Measurements from ENCODE around the gene ARMC3.
"Not testable (repeated sequence)": the region's sequence is repeated elsewhere in the genome, so short reads cannot be mapped to it uniquely, and the experiment has no call there.

Gene ARMC3

GRCh38 chr10:23040002-23040401 lies 112.1 kb downstream of the ARMC3 start:
- no peak for DNase-seq (ENCODE audit: low read depth in 4 of 4, low spot score in 1 of 4)

DNA sequence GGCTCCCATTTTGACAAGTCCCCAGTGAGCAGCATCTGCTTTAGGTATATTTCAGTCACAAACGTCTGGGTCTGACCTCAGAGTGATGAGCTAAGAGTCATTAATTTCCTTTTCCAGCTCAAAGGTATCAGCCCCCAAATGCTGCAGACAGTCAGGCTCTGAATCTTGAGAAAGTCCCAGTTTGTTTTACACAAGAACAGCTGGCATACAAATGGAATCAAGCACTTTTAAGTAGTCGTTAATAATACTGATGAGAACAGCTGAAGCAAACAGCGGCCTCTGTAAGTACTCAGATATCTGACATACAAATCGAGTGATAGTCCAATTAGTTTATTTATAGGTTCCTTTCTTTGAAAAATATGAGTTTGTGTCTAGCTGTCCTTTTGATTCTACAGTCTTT lies 118.2 kb downstream of the ARMC3 start:
- no peak for DNase-seq (ENCODE audit: low read depth in 4 of 4, low spot score in 1 of 4)

GRCh38 chr10:23047201-23048050 lies 119.6 kb downstream of the ARMC3 start:
- DNase-seq (ENCODE audit: low read depth in 4 of 4, low spot score in 1 of 4) = no peak

DNA sequence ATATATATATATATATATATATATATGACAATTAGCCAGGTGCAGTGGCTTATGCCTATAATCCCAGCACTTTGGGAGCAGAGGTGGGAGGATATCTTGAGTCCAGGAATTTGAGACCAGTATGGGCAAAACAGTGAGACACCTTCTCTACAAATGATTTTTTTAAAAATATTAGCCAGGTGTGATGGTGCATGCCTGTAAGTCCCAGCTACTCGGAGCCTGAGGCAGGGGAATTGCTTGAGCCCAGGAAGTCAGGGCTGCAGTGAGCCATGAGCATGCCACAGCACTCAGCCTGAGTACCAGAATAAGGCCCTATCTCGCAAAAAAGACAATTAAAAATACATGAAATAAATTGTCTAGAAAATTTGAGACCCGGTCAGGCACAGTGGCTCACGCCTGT lies 120.3 kb downstream of the ARMC3 start:
- no peak for DNase-seq (ENCODE audit: low read depth in 4 of 4, low spot score in 1 of 4)

- DNase-seq (ENCODE audit: low read depth in 4 of 4, low spot score in 1 of 4) = no peak
Observed at GRCh38 chr10:23051278-23051677, 123.4 kb downstream of the ARMC3 start.

- DNase-seq (ENCODE audit: low read depth in 4 of 4, low spot score in 1 of 4) = no peak
Observed at GRCh38 chr10:23051855-23052331, 124.0 kb downstream of the ARMC3 start.

GRCh38 chr10:23053036-23053435 lies 125.2 kb downstream of the ARMC3 start:
- no peak for DNase-seq (ENCODE audit: low read depth in 4 of 4, low spot score in 1 of 4)

DNA sequence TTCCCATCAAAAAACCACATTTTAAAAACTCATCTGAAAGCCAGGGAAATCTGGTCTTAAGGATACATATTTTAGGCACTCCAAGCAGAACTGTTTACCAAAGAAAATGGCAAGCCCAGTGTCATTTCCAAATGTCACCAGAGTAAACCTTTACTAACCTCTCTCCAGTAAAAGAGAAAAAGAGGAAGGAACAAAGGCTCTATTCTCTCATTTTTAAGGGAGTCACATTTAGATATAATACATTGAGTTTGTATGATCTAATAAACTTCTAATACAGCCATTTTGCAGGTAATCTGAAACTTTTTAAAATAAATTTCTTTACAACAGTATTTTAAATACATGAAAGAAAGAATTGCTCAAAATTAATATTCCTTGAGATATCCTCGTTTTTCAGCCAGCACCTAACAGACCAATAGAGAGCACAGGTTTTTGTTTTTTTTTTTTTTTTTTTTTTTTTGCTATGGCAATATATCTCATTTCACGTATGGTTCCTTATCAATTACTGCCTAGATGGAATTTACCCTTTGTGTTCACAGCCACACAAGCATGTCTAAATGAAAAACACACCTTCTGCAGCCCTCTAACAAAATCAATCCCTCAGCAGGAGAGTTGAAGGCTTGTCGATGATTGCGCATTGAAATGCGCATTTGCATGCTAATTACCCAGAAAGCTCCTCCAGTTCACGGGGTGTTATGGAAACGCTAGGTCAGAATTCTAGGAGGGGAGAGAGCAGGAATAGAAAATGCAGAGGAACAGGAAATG lies 127.8 kb downstream of the ARMC3 start:
- no peak for DNase-seq (ENCODE audit: low read depth in 4 of 4, low spot score in 1 of 4)

- DNase-seq (ENCODE audit: low read depth in 4 of 4, low spot score in 1 of 4) = no peak
Observed at GRCh38 chr10:23056186-23056579, 128.3 kb downstream of the ARMC3 start.

DNA sequence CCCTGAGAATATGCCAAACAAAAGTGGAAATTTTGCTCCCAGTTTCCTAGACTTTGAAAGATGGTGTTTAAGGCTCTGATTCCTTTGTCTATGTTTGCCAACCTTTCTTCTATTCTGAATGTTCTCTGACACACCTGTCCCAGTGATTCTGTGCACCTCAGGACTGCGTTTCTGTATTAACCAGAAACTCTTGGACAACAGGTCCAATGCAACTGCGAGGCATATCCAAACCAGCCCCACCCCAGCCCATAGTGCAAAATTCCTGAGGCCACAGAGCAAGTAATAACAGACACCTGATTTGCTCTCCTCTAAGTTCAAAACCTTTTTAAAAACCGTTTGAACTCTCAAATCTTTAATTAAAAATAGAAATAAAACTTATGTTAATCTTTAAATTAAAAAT lies 130.5 kb downstream of the ARMC3 start:
- DNase-seq (ENCODE audit: low read depth in 4 of 4, low spot score in 1 of 4) = no peak

- no peak for DNase-seq (ENCODE audit: low read depth in 4 of 4, low spot score in 1 of 4)
Observed at GRCh38 chr10:23060918-23061317, 133.1 kb downstream of the ARMC3 start.

DNA sequence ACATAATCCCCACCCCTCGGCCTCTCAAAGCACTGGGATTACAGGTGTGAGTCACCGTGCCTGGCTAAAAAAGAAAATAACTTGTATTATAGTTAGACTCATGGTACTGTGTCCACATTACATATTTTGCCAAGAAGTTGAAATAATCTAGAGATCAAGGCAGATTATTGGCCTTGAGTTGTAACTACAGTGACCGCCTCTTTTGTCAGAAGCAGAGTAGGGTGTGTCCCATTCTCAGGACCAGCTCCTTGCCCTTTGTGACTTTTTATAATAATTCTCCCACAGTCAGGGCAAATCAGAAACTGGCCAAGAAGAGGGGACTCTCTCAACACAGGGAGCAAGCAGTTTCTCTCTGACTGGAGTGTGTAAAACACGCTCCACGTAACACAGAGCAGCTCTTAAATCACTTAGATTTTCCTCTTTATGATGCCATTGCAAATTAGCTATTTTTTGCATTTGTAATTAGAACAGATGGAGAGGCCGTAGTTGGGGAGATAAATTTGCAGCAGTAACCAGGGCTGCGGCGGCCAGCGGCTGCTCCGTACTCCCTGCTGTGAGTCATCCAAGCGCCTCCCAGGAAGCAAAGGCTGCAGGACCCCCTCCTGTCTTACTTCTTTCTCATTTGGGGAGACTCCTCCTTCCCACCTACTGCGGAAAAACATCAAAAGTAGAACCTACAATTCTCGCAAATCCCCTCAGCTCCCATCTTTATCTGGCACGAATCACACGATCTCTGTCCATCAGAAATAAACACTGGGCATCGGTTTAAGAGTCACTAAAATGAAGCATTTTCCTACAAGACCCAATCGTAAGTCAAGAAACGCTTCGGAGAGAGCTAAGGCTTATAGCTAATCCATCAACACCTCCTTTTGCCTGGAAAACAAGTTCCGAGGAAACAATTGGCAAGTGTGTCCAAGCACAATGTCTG lies 135.5 kb downstream of the ARMC3 start:
- DNase-seq (ENCODE audit: low read depth in 4 of 4, low spot score in 1 of 4) = no peak

- no peak for DNase-seq (ENCODE audit: low read depth in 4 of 4, low spot score in 1 of 4)
Observed at GRCh38 chr10:23063973-23064812, 136.3 kb downstream of the ARMC3 start.

DNA sequence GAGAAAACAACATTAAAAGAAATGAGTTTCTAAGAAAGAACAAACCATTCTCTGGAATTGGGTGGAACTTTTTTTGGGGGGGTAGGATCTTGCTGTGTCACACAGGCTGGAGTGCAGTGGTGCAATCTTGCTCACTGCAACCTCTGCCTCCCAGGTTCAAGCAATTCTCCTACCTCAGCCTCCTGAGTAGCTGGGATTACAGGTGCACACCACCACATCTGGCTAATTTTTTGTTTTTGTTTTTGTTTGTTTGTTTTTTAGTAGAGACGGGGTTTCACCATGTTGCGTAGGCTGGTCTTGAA lies 136.9 kb downstream of the ARMC3 start:
- not testable (repeated sequence) for DNase-seq (ENCODE audit: low read depth in 4 of 4, low spot score in 1 of 4)

- DNase-seq (ENCODE audit: low read depth in 4 of 4, low spot score in 1 of 4) = no peak
Observed at GRCh38 chr10:23065181-23065948, 137.5 kb downstream of the ARMC3 start.

- DNase-seq (ENCODE audit: low read depth in 4 of 4, low spot score in 1 of 4) = no peak
Observed at GRCh38 chr10:23067337-23067736, 139.5 kb downstream of the ARMC3 start.

DNA sequence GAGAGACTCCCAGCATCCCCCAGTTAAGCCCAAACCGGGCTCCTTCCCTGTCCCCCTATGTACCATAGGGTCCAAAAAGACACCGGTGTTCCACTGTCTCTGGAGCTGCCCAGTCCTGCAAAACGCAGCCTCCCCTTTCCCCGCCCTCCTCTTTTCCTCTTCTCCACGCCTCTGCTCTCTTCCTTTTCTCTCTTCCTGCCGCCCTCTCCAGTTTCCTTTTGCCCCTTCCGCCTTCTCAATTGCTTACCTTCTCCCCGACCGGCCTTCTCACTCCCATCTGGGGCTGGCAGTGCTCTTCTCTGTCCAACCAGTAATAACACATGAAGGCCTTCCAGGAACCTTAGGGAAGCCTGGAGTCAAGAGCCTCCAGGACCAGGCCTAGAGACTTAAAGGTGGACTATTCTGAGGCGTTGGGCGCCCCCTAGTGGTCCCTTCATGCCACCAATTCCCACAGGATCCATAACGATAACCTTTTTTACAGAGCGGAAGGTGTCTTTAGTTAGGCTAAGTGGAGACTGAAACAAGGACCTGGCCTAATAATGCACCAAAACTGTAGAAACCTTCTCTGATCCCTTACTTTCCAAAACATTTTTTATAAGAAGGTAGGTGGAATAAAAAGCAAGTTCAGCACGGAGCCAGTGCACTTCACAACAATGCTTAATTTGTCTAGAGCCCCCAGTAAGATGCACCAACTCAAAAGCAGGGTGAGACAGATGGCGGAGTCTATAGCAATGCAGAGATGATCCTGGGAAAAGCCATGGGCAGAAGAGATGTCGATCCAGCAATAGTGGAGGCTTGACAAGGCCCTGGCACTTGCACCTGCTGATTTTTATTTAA lies 140.3 kb downstream of the ARMC3 start:
- peak; percentile 40 to 54 (median 46) for DNase-seq (ENCODE audit: low read depth in 4 of 4, low spot score in 1 of 4)

- DNase-seq (ENCODE audit: low read depth in 4 of 4, low spot score in 1 of 4) = no peak
Observed at GRCh38 chr10:23069019-23069815, 141.4 kb downstream of the ARMC3 start.
